WERI-Rb-1 (cell line): ENCODE results near the gene LIN7B.

Experiments used
- DNase-seq: peaks from one replicate; pipeline ENCODE4 v3.0.0-alpha.2; 2020
- H3K27ac ChIP-seq: fragments of 250-450 bp; sonication (Bioruptor Pico); 2 replicates; pipeline ENCODE4 v1.5.1; 2020; ENCODE audit warnings: mild to moderate bottlenecking, moderate library complexity
- H3K27me3 ChIP-seq: fragments of 250-450 bp; sonication (Bioruptor Pico); 2 replicates; pipeline ENCODE4 v1.5.1; 2021; ENCODE audit warnings: mild to moderate bottlenecking, low read depth, moderate library complexity; ENCODE audit not compliant: insufficient read depth, severe bottlenecking
- H3K36me3 ChIP-seq: fragments of 250-450 bp; sonication (Bioruptor Pico); 2 replicates; pipeline ENCODE4 v1.5.1; 2020; ENCODE audit warnings: mild to moderate bottlenecking, moderate library complexity
- H3K4me3 ChIP-seq: 2 replicates; pipeline ENCODE4 v1.5.1; 2011; ENCODE audit warnings: low read depth, mild to moderate bottlenecking, control low read depth, low read length
- H3K9me3 ChIP-seq: fragments of 250-450 bp; sonication (Bioruptor Pico); 2 replicates; pipeline ENCODE4 v1.5.1; 2021; ENCODE audit warnings: mild to moderate bottlenecking, moderate library complexity; ENCODE audit not compliant: severe bottlenecking
- CTCF ChIP-seq: IDR thresholded peaks from 2 replicates; pipeline ENCODE4 v1.5.1; 2011; ENCODE audit warnings: low read depth, mild to moderate bottlenecking, control low read depth, inconsistent platforms, low read length

Gene LIN7B

GRCh38 chr19:49132974-49133609 is 18.9 kb downstream of the LIN7B start:
- TF ChIP-seq CTCF = no peak
- Histone ChIP-seq H3K36me3 (peaks cover 57% of the 10 kb centered on the region), H3K4me3 (no peak overlapping the region), H3K9me3 (no peaks in the 10 kb centered on the region), H3K27me3 (no peaks in the 10 kb centered on the region), H3K27ac (no peak overlapping the region)
- DNase-seq = no peak

- no peaks in the 10 kb centered on the region for H3K27me3 ChIP-seq
- no peak for TF ChIP-seq CTCF
- H3K27ac ChIP-seq = no peak overlapping the region
- H3K4me3 ChIP-seq = no peak overlapping the region
- no peaks in the 10 kb centered on the region for H3K9me3 ChIP-seq
- peaks cover 57% of the 10 kb centered on the region for H3K36me3 ChIP-seq
- DNase-seq = no peak
These were observed 19.7 kb downstream of the LIN7B start for GRCh38 chr19:49133621-49134454.

- TF ChIP-seq CTCF = no peak
- Histone ChIP-seq H3K27me3 (no peaks in the 10 kb centered on the region), H3K27ac (no peak overlapping the region), H3K9me3 (no peaks in the 10 kb centered on the region), H3K4me3 (no peak overlapping the region), H3K36me3 (peaks cover 45% of the 10 kb centered on the region)
- no peak for DNase-seq
These were observed 21.5 kb downstream of the LIN7B start for GRCh38 chr19:49135686-49136085.

GRCh38 chr19:49136771-49137171 is 22.6 kb downstream of the LIN7B start:
- no peaks in the 10 kb centered on the region for H3K27me3 ChIP-seq
- peaks cover 51% of the 10 kb centered on the region for H3K36me3 ChIP-seq
- no peak overlapping the region for H3K4me3 ChIP-seq
- no peak for TF ChIP-seq CTCF
- H3K9me3 ChIP-seq = no peaks in the 10 kb centered on the region
- peak overlapping the region; percentile 37; the same call in 1 of the 2 replicates for H3K27ac ChIP-seq
- no peak for DNase-seq

- no peaks in the 10 kb centered on the region for H3K27me3 ChIP-seq
- H3K27ac ChIP-seq = no peak overlapping the region
- H3K36me3 ChIP-seq = peaks cover 25% of the 10 kb centered on the region
- H3K9me3 ChIP-seq = no peaks in the 10 kb centered on the region
- no peak overlapping the region for H3K4me3 ChIP-seq
- DNase-seq = no peak
- no peak for TF ChIP-seq CTCF
These were observed 26.8 kb downstream of the LIN7B start for GRCh38 chr19:49140951-49141350.
